ENCODE data around the gene SETBP1. TPM values are rescaled to one million over a fixed set of nuclear protein-coding genes. Genes with fewer than 3 reads are reported as not detected.
"Not testable (repeated sequence)": the region's sequence is repeated elsewhere in the genome, so short reads cannot be mapped to it uniquely, and the experiment has no call there.

SETBP1 gene
- total RNA-seq, 4 donors from 2014 or later, result 16.2 to 33.6 (median 24.4) TPM

- no peak overlapping the region for H3K27ac ChIP-seq
- intact Hi-C loops (cut with DNase I; ENCODE audit: low total_unique reads) (no loop called here), in situ Hi-C loops (cut with MboI; ENCODE audit: low pct_ligation_motif_present in 1 of 4, low pct_unique_long_range_greater_than_20kb in 1 of 4, low sequenced_read_pairs in 3 of 4) (no loop called here)
- H3K27me3 ChIP-seq, result no peaks in the 10 kb centered on the region
- no peaks in the 10 kb centered on the region for H3K36me3 ChIP-seq
- no peak for TF ChIP-seq POLR2AphosphoS5 (IDR thresholded peaks at IDR 0.05)
- TF ChIP-seq EP300 (IDR thresholded peaks at IDR 0.05; ENCODE audit: low read depth), result no peak
- TF ChIP-seq POLR2A (IDR thresholded peaks at IDR 0.05), result no peak
- TF ChIP-seq, protein P1, sequence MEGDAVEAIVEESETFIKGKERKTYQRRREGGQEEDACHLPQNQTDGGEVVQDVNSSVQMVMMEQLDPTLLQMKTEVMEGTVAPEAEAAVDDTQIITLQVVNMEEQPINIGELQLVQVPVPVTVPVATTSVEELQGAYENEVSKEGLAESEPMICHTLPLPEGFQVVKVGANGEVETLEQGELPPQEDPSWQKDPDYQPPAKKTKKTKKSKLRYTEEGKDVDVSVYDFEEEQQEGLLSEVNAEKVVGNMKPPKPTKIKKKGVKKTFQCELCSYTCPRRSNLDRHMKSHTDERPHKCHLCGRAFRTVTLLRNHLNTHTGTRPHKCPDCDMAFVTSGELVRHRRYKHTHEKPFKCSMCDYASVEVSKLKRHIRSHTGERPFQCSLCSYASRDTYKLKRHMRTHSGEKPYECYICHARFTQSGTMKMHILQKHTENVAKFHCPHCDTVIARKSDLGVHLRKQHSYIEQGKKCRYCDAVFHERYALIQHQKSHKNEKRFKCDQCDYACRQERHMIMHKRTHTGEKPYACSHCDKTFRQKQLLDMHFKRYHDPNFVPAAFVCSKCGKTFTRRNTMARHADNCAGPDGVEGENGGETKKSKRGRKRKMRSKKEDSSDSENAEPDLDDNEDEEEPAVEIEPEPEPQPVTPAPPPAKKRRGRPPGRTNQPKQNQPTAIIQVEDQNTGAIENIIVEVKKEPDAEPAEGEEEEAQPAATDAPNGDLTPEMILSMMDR (IDR thresholded peaks at IDR 0.05), result no peak
- peaks cover 12 to 41% (median 27%) of the 10 kb centered on the region in 4 donors for H3K4me1 ChIP-seq
- DNase-seq, result no peak
- H3K9me3 ChIP-seq, result no peaks in the 10 kb centered on the region
- 77% methylated on average over 3 of the region's 3 CpGs; no CpG with 5 or more reads in 1 of the 2 donors for WGBS, 2 donors (ENCODE audit: low coverage in 1 of 2)
- no peak overlapping the region for H3K4me3 ChIP-seq
Measured at GRCh38 chr18:44719519-44720060, 38.9 kb downstream of the SETBP1 start.

DNA sequence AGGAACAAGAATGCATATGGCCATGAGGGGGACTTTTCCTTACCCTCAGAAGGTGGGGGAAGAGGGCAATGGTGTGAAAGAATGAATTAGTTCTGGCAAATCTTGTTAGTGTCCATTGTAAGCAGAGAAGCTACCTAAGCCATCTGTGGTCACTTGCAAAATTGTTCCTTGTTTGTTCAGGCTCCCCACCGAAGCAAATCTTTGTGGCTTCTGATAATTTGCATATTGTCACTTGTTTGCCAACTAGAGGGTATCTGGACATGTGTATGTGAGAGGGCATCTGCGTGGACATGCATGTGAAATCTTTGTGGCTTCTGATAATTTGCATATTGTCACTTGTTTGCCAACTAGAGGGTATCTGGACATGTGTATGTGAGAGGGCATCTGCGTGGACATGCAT is 41.1 kb downstream of the SETBP1 start:
- H3K36me3 ChIP-seq; H3K27me3 ChIP-seq; H3K9me3 ChIP-seq; H3K27ac ChIP-seq; intact Hi-C loops (cut with DNase I; ENCODE audit: low total_unique reads); H3K4me3 ChIP-seq; DNase-seq; in situ Hi-C loops (cut with MboI; ENCODE audit: low pct_ligation_motif_present in 1 of 4, low pct_unique_long_range_greater_than_20kb in 1 of 4, low sequenced_read_pairs in 3 of 4): not testable (repeated sequence)
- 68 to 79% methylated on average over 3 of the region's 3 CpGs for WGBS, 2 donors (ENCODE audit: low coverage in 1 of 2)
- peaks cover 23 to 45% (median 31%) of the 10 kb centered on the region in 4 donors for H3K4me1 ChIP-seq

DNA sequence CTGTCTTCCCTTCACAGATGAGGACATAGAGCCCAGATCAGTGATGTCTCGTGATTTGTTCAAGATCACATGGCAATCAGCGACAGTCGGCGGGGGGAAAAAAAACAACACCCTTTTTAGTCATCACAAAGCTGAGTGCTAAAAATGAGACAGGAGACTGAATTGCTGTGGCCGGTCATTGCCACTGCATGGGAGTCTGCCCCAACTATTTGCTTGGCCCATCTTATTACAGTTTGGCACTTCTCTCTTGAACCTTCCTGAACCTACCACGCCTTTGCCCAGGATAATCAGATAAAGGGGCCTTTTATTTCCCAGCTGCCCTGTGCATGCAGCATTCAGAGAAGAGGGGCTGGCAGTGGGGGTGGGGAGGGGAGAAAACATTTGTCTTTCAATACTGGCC is 42.7 kb downstream of the SETBP1 start:
- Histone ChIP-seq H3K4me1 (peaks cover 27 to 60% (median 31%) of the 10 kb centered on the region in 4 donors), H3K9me3 (no peaks in the 10 kb centered on the region), H3K4me3 (no peak overlapping the region), H3K27me3 (no peaks in the 10 kb centered on the region), H3K27ac (peak overlapping the region in 1 of 4 donors; percentile 72), H3K36me3 (no peaks in the 10 kb centered on the region)
- no peak for TF ChIP-seq POLR2A (IDR thresholded peaks at IDR 0.05)
- TF ChIP-seq EP300 (IDR thresholded peaks at IDR 0.05; ENCODE audit: low read depth), result no peak
- TF ChIP-seq, protein P1 (IDR thresholded peaks at IDR 0.05), result no peak
- TF ChIP-seq POLR2AphosphoS5 (IDR thresholded peaks at IDR 0.05), result no peak
- in situ Hi-C loops (cut with MboI; ENCODE audit: low pct_ligation_motif_present in 1 of 4, low pct_unique_long_range_greater_than_20kb in 1 of 4, low sequenced_read_pairs in 3 of 4), result no loop called here
- WGBS, 2 donors (ENCODE audit: low coverage in 1 of 2), result 81 to 90% methylated on average over 6 of the region's 6 CpGs
- DNase-seq, result no peak
- intact Hi-C loops (cut with DNase I; ENCODE audit: low total_unique reads), result no loop called here

DNA sequence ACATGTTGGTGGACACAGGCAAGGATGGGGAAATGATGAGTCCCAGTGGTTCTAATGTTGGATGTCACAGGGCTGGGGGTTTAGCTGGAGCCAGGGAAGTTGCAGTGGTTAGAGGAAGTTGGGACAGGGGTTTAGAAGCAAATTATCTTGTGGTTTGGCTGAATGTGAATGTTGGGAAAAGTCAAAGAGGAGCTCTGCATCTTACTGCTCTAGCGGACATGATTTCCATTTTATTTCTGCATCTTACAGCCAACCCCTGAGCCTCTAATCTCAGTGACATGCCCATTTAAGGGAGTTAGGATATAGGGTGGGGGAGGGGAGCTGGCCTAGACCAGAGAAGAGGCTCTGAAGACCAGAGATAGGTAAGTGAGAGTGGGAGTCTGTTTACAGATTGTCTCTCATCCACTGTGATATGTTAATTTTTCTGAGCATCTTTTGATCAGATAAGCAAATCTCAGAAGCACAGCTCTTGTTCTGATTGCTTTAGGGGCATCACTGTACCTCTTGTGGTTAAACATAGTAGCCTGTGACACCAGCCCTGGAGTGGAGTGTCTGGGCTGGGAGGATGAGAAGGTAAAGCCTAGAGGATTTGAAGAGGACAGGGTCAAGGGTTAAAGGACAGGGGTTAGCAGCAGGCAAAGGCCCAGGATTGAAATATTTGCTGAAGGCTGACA is 43.6 kb downstream of the SETBP1 start:
- in situ Hi-C loops (cut with MboI; ENCODE audit: low pct_ligation_motif_present in 1 of 4, low pct_unique_long_range_greater_than_20kb in 1 of 4, low sequenced_read_pairs in 3 of 4), result no loop called here
- Histone ChIP-seq H3K36me3 (no peaks in the 10 kb centered on the region), H3K27ac (peak overlapping the region; percentile 63 to 74 (median 70)), H3K27me3 (no peaks in the 10 kb centered on the region), H3K4me3 (no peak overlapping the region), H3K9me3 (no peaks in the 10 kb centered on the region), H3K4me1 (peaks cover 29 to 67% (median 33%) of the 10 kb centered on the region in 4 donors)
- WGBS, 2 donors (ENCODE audit: low coverage in 1 of 2), result 77 to 80% methylated on average over 1 of the region's 1 CpG
- DNase-seq, result no peak
- TF ChIP-seq POLR2A (IDR thresholded peaks at IDR 0.05), result no peak
- no peak for TF ChIP-seq POLR2AphosphoS5 (IDR thresholded peaks at IDR 0.05)
- TF ChIP-seq EP300 (IDR thresholded peaks at IDR 0.05; ENCODE audit: low read depth), result no peak
- intact Hi-C loops (cut with DNase I; ENCODE audit: low total_unique reads), result no loop called here

DNA sequence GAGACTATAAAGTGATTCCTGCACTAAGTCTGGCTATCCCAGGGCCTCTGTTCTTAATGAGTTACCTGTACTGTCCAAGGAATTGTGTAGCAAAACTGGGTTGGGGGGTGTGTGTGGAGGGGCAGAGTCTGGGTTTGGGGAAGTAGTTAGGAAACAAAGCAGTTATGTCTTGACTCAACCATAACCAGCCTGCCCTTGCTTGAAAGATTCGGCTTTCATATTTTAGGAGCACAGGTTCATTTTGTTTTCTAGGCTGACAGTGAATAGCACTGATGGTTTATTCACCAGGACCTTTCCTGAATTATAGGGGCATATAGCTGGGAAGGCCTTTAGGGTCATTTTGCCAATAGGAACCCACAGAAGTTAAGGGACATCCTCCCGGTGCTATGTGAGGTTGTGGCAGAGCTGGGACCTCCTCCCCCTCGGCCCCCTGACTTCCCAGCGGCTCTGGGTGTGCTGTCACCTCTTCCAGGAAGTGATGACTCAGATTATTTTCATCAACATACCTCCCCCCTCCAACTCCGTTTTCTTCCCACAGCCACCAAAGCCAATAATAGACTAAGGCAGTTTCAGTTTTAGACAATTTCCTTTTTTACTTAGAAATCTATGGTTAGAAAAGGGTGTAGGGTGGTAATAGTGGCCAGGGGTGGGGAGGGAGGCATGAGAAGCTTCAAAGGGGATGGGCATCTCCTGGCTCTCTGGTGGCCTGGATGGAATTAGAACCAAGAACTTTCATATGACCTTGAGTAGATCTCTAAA is 44.8 kb downstream of the SETBP1 start:
- TF ChIP-seq POLR2AphosphoS5 (IDR thresholded peaks at IDR 0.05) (peak in 2 of 3 donors; percentile 29 to 31), POLR2A (IDR thresholded peaks at IDR 0.05) (no peak)
- TF ChIP-seq, protein P1 (IDR thresholded peaks at IDR 0.05), result no peak
- intact Hi-C loops (cut with DNase I; ENCODE audit: low total_unique reads) (no loop called here), in situ Hi-C loops (cut with MboI; ENCODE audit: low pct_ligation_motif_present in 1 of 4, low pct_unique_long_range_greater_than_20kb in 1 of 4, low sequenced_read_pairs in 3 of 4) (no loop called here)
- Histone ChIP-seq H3K36me3 (no peaks in the 10 kb centered on the region), H3K4me1 (peaks cover 42 to 74% (median 44%) of the 10 kb centered on the region in 4 donors), H3K9me3 (no peaks in the 10 kb centered on the region), H3K4me3 (no peak overlapping the region), H3K27me3 (no peaks in the 10 kb centered on the region), H3K27ac (peak overlapping the region; percentile 63 to 74 (median 70))
- 20 to 40% methylated on average over 2 to 5 of the region's 5 CpGs for WGBS, 2 donors (ENCODE audit: low coverage in 1 of 2)
- peak; percentile 56 for DNase-seq
